Mesodermal cell (in vitro differentiated cells): ENCODE results near the gene CRTAC1.

Experiments used
- H3K27ac ChIP-seq: 2 replicates; pipeline ENCODE4 v1.7.0; 2013; ENCODE audit warnings: mild to moderate bottlenecking, low read depth, low read length, moderate library complexity; ENCODE audit not compliant: severe bottlenecking
- H3K36me3 ChIP-seq: 2 replicates; pipeline ENCODE4 v1.7.1; 2013; ENCODE audit warnings: mild to moderate bottlenecking, low read length, moderate library complexity; ENCODE audit not compliant: control insufficient read depth, insufficient read depth
- H3K4me1 ChIP-seq: one replicate; pipeline ENCODE4 v1.7.1; 2013; ENCODE audit warnings: mild to moderate bottlenecking, low read length; ENCODE audit not compliant: insufficient read depth, control insufficient read depth, poor library complexity, severe bottlenecking
- H3K4me3 ChIP-seq: 2 replicates; pipeline ENCODE4 v1.7.0; 2013; ENCODE audit warnings: low read length, control low read depth, mild to moderate bottlenecking; ENCODE audit not compliant: insufficient read depth, poor library complexity, severe bottlenecking; ENCODE audit errors: extremely low read depth
- H3K9me3 ChIP-seq: 2 replicates; pipeline ENCODE4 v1.7.1; 2013; ENCODE audit warnings: mild to moderate bottlenecking, low read length, moderate library complexity; ENCODE audit not compliant: control insufficient read depth
- whole genome bisulfite sequencing, 2 experiments: methylation state at CpG; one replicate each; pipeline ENCODE4 v1.1.5; 2013; ENCODE audit warnings: missing lambda C conversion rate in 2 of 2; ENCODE audit not compliant: insufficient coverage in 2 of 2; 5-methylcytosine and 5-hydroxymethylcytosine counted together

The CRTAC1 gene

DNA sequence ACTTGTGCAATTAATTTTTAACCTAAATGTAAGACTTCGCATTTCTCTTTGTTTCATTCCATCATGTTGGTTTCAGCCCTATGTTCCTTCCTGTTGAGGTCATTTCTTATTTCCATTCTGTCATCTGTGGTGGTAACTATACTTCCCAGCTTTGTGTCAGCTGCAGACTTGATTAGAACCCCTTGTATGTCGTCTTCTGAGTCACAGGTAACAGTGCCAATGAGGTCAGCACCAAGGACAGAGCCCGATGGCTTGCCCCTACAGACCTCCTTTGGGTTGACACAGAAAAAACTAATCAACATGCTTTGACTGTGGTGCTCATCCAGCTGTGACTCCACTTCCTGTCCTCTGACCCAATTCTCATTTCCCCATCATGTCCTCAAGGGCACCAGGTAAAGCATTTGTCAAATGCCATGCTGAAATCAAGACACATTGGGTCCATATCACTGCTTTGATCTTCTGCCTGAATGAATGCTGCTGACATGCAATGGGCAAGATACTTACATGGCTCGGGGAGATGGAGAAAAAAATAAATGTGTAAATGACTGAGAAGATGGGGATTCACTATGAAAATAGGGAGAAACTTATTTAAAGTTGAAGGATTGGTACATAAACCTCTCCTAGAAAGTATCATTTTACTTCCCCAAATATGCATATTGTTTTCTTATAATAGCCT lies 25.6 kb upstream of the CRTAC1 start:
- H3K4me3 ChIP-seq, result no peak overlapping the region
- H3K27ac ChIP-seq, result no peak overlapping the region
- 6 to 41% methylated on average over 2 to 4 of the region's 4 CpGs for WGBS, 2 experiments
- no peaks in the 10 kb centered on the region for H3K9me3 ChIP-seq
- no peaks in the 10 kb centered on the region for H3K4me1 ChIP-seq
- H3K36me3 ChIP-seq, result no peaks in the 10 kb centered on the region

DNA sequence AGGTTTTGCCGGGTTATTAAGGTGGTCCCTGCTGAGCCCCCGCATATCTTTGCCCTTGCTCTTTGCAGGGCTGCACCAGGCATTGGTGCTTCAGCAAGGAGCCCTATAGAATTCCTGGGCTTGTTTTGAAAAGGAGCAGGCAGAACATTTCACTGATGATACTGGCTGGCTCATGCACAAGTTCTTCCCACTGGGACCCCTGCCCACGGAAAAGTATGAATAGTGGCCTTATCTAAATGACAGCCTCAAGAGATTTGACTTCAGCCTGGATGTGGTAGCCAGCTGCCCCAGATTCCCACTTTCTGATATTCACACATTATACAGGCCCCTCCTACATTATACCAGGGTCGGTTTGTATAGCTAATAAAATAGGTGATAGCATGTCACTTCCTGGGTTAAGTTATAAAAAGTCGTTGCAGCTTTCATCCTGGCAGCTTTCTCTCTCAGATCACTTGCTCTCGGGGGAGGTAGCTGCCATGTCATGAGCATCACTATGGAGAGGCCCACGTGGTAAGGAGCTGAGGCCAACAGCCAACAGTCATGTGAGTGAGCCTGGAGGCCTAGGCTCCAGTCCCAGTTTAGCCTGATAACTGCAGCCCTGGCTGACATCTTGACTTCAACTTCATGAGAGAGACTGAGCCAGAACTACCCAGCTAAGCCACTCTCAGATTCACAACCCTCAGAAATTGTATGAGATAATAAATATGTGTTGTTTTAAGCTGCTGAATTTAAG lies 16.8 kb upstream of the CRTAC1 start:
- Histone ChIP-seq H3K9me3 (no peaks in the 10 kb centered on the region), H3K27ac (no peak overlapping the region), H3K4me3 (no peak overlapping the region), H3K36me3 (no peaks in the 10 kb centered on the region), H3K4me1 (no peaks in the 10 kb centered on the region)
- 72 to 73% methylated on average over 5 to 6 of the region's 7 CpGs for WGBS, 2 experiments

DNA sequence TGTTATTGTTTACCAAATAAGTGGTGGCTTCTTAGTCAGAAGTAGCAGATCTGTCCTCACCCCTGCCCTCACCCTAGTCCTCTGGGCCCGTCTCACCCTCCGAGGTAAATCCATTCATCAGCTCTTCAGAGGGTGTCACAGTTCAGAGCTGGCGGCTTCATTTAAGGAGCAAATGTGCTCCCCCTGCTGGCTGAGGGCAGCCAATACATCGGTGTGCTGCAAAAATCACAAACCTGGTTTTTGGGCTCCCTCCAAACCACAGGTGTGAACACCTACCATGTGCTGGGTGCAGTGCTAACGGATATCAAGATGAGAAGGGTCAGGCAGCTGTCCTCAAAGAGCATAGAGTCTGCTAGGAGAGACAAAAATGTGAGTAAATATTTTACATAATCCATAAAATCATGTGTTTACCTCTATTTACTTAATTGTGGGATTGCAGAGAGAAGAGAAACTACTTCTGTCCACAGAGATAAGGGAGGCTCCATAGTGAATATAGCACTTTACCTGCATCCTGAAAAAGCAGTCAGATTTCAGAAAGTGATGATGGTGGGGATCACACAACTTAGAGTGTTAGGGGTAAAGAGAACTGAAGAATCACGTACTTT lies 15.5 kb upstream of the CRTAC1 start:
- Histone ChIP-seq H3K9me3 (no peaks in the 10 kb centered on the region), H3K4me3 (no peak overlapping the region), H3K4me1 (no peaks in the 10 kb centered on the region), H3K36me3 (no peaks in the 10 kb centered on the region), H3K27ac (no peak overlapping the region)
- 20 to 25% methylated on average over 5 of the region's 6 CpGs for WGBS, 2 experiments

DNA sequence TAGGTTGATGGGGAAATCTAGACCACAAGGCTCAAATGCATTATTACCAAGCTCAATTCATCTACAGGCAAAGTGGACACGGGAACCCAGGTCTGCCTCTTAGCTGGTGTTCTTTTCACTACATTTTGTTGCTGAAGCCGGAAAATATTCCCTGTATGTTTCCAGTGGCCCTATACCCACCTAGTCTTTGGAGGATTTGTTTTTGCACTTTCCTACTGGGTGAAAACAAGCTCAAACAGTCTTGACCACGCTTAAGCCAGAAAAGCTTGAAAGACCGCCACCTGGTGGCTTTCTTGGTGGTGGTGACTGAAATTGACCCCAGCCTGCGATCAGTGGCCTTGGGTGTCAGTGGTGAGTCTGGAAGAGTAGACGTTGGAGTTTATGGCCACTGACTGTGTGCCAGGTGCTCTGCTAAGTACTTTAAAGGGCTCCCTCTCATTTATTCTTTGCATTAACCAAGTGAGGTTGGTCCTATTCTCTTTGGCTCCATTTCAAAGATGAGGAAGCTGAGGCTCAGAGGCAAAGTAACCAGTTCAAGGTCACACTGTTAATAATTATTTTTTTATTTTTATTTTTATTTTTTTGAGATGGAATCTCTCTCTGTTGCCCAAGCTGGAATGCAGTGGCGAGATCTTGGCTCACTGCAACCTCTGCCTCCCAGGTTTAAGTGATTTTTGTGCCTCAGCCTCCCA lies 11.1 kb upstream of the CRTAC1 start:
- no peak overlapping the region for H3K4me3 ChIP-seq
- H3K27ac ChIP-seq, result no peak overlapping the region
- 22 to 31% methylated on average over 3 to 6 of the region's 7 CpGs for WGBS, 2 experiments
- no peaks in the 10 kb centered on the region for H3K9me3 ChIP-seq
- H3K4me1 ChIP-seq, result no peaks in the 10 kb centered on the region
- no peaks in the 10 kb centered on the region for H3K36me3 ChIP-seq

DNA sequence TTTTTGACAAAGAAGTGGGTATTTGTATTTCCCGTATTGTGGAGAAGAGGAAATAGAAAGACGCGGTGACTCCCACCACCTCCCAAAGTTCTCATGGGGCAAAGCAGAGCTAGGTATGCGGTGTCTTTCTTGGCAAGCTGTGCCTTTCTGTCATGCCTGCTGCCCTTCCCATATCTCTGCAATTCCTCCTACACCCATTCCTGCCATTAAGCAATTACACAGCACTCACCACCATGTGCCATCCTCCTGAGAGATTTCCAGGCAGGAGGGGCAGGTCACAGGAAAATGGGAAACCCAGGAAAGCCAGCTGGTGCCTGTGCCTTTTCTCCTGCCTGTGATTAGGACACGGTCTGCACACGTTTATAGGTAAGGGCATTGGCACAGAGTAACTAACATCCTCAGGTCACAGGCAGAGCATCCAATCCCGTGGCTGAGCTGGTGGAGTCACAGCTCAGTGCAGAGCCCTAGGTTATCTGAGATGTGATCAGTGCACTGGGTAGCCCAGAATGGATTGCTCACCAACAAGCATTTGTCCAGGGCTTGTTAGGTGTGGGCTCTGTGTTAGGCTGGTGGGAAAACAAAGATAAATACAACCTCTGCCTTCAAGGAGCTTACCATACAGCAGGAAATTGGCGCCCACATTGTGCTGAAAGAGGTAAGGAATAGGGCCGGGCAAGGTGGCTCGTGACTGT lies 9.4 kb upstream of the CRTAC1 start:
- WGBS, 2 experiments, result 81 to 90% methylated on average over 5 to 7 of the region's 10 CpGs
- Histone ChIP-seq H3K4me3 (no peak overlapping the region), H3K27ac (no peak overlapping the region), H3K36me3 (no peaks in the 10 kb centered on the region), H3K4me1 (no peaks in the 10 kb centered on the region), H3K9me3 (no peaks in the 10 kb centered on the region)

DNA sequence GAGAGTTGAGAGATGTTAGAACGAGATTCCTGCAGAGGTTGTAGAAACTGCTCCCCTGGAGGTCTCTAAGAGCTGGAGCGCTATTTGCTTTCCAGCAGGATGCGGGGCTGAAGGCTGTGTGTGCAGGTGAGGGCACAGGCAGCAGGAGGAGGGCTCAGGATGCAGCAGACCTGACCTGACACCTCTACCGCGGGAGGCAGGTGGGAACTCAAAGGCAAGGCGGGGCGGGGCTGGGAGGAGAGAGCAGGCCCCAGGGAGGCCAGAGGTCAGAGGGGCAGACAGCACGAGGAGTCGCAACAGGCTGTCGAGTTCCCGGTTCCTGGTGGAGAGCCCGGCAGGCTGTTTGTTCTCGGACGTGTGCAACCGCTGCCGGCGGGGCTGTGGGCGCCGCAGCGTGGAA lies 7.9 kb upstream of the CRTAC1 start:
- 29 to 32% methylated on average over 14 to 15 of the region's 20 CpGs for WGBS, 2 experiments
- Histone ChIP-seq H3K27ac (no peak overlapping the region), H3K4me3 (no peak overlapping the region), H3K4me1 (no peaks in the 10 kb centered on the region), H3K9me3 (no peaks in the 10 kb centered on the region), H3K36me3 (no peaks in the 10 kb centered on the region)

DNA sequence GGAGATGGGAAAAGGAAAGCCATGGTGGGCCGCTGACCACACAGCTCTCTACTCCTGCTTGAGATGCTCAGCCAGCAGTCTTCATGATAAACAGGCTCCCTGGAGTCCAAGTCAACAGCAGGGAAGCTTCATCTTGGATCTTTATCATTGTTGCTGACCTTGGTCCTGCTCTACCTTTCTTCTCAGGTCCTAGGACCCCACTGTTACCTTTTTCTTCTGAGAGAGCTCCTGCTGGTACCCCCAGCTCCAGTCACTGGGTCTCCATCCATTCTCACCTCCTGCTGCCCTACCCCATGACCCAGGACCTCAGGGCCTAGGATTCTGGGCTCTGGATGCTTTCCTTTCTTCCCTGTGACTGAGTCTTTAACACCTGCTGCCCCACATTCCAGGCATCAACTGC lies 5.2 kb upstream of the CRTAC1 start:
- H3K4me1 ChIP-seq, result no peaks in the 10 kb centered on the region
- no peak overlapping the region for H3K27ac ChIP-seq
- H3K4me3 ChIP-seq, result no peak overlapping the region
- H3K36me3 ChIP-seq, result no peaks in the 10 kb centered on the region
- H3K9me3 ChIP-seq, result no peaks in the 10 kb centered on the region
- whole genome bisulfite sequencing, 2 experiments, result 36% methylated on average over 1 of the region's 1 CpG

DNA sequence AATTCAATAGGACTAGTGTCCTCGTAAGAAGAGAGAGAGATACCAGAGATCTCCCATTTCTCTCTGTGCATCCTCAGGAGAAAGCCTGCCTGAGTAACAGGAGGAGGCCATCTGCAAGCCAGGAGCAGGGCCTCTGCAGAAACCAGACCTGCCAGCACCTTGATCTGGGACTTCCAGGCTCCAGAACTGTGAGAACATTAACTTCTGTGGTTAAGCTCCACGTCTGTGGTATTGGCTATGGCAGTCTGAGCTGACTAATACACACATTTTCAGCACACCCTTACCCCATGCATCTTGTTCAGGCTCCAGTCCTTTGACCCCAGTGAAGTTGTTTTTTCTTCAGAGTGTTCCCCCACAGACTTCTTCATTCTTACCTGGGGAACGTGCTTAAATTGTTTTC lies 3.1 kb upstream of the CRTAC1 start:
- WGBS, 2 experiments, result 54 to 69% methylated on average over 2 to 3 of the region's 3 CpGs
- peaks cover 6% of the 10 kb centered on the region for H3K4me1 ChIP-seq
- no peak overlapping the region for H3K4me3 ChIP-seq
- H3K9me3 ChIP-seq, result no peaks in the 10 kb centered on the region
- no peaks in the 10 kb centered on the region for H3K36me3 ChIP-seq
- no peak overlapping the region for H3K27ac ChIP-seq

DNA sequence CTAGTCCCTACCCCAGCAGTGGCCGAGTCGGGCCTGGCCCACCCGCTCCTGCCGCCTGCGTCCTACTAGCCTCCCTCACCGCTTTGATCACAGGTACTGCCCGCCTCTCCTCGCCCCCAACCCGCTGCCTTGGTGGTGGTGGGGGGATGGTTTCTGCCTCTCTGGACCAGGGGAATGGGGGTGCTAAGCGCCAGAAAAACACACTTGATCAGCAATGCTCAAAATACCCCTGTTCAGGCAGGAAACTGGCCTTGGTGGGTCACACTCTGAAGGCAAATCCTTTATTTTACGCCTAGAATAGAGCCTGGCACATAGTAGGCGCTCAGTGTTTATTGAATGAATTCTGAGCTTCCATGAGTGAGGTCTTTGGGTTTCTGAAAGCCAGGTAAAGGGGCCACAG lies 1.0 kb upstream of the CRTAC1 start:
- no peaks in the 10 kb centered on the region for H3K9me3 ChIP-seq
- H3K4me1 ChIP-seq, result peaks cover 6% of the 10 kb centered on the region
- no peaks in the 10 kb centered on the region for H3K36me3 ChIP-seq
- WGBS, 2 experiments, result 84 to 85% methylated on average over 2 of the region's 12 CpGs
- H3K4me3 ChIP-seq, result peak overlapping the region; percentile 43
- H3K27ac ChIP-seq, result no peak overlapping the region

DNA sequence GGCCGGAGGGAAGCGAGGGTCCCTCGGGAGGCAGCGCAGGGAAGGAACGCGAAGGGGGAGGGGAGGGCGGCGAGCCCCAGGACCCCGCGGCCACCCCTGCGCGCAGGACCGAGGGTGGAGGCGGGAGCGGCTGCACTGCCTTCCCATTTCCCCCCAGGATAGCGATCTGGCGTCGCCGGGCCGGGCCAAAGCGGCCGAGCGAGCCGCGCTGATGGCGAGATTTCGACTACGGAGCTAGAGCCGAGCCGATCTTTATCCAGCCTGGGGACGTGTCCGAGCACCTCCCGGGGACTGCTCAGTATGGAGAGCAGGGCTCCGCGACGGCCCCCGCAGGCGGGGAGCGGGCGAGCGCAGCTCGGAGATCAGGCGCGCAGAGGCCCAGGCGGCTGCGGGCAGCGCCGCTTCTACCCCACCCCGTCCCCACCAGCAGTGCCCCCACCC lies 590 bp upstream of the CRTAC1 start:
- Histone ChIP-seq H3K27ac (no peak overlapping the region), H3K4me1 (peaks cover 6% of the 10 kb centered on the region), H3K9me3 (no peaks in the 10 kb centered on the region), H3K36me3 (no peaks in the 10 kb centered on the region), H3K4me3 (peak overlapping the region; percentile 43)
- WGBS, 2 experiments, result 0% methylated on average over 16 to 42 of the region's 49 CpGs
